ENCODE data around the gene SERPINA4. TPM values are rescaled to one million over a fixed set of nuclear protein-coding genes. Genes with fewer than 3 reads are reported as not detected.

The SERPINA4 gene
- total and polyA plus RNA-seq, 9 of the 15 experiments (the other 6 are each of a cell fraction or from before 2014, with no cell fraction given): not detected

GRCh38 chr14:94538070-94538740 is 23.0 kb upstream of the SERPINA4 start:
- no peaks in the 10 kb centered on the region for H3K36me3 ChIP-seq (ENCODE audit: control insufficient read depth, insufficient read depth, low read length)
- no peak overlapping the region for H3K9ac ChIP-seq (ENCODE audit: insufficient read depth in 1 of 2, low read depth in 2 of 2, low read length in 2 of 2)
- peaks cover 0 to 6% of the 10 kb centered on the region in 2 experiments; a peak in 2 of 5 replicates for H3K27me3 ChIP-seq (ENCODE audit: control insufficient read depth in 2 of 2, insufficient read depth in 2 of 2, low read length in 2 of 2)
- FAIRE-seq (no peak), ATAC-seq (no peak), DNase-seq (ENCODE audit: extremely low read depth in 1 of 4, low spot score in 3 of 4) (no peak)
- intact Hi-C loops (cut with micrococcal nuclease) (no loop called here), in situ Hi-C loops (cut with MboI) (no loop called here)
- no peak overlapping the region for H2AFZ ChIP-seq (ENCODE audit: low read depth, low read length)
- WGBS (ENCODE audit: insufficient coverage, low coverage, missing lambda C conversion rate): 2% methylated on average over 6 of the region's 6 CpGs
- H3K4me3 ChIP-seq: no peak overlapping the region
- H3K9me1 ChIP-seq (ENCODE audit: control insufficient read depth, insufficient read depth, low read length): no peaks in the 10 kb centered on the region
- no peaks in the 10 kb centered on the region for H3K9me3 ChIP-seq (replicated peaks; ENCODE audit: control insufficient read depth, insufficient read depth, low read depth, low read length)
- no TSS peak for BruUV-seq (replicated peaks)
- TF ChIP-seq GATA2 (CRISPR knock-in tag; IDR thresholded peaks at IDR 0.05) (no peak), TFAP4 (CRISPR knock-in tag; IDR thresholded peaks at IDR 0.05; ENCODE audit: borderline replicate concordance) (no peak), FOXA3 (CRISPR knock-in tag; conservative IDR thresholded peaks at IDR 0.05 in 1 of 2, IDR thresholded peaks at IDR 0.05 in 1 of 2) (no peak), KAT2B (IDR thresholded peaks at IDR 0.05; ENCODE audit: low read depth, low read length) (no peak), ZNF274 (IDR thresholded peaks at IDR 0.05; ENCODE audit: borderline replicate concordance, low read depth, low read length) (no peak), MCM7 (IDR thresholded peaks at IDR 0.05) (no peak)
- TF ChIP-seq, protein P1, sequence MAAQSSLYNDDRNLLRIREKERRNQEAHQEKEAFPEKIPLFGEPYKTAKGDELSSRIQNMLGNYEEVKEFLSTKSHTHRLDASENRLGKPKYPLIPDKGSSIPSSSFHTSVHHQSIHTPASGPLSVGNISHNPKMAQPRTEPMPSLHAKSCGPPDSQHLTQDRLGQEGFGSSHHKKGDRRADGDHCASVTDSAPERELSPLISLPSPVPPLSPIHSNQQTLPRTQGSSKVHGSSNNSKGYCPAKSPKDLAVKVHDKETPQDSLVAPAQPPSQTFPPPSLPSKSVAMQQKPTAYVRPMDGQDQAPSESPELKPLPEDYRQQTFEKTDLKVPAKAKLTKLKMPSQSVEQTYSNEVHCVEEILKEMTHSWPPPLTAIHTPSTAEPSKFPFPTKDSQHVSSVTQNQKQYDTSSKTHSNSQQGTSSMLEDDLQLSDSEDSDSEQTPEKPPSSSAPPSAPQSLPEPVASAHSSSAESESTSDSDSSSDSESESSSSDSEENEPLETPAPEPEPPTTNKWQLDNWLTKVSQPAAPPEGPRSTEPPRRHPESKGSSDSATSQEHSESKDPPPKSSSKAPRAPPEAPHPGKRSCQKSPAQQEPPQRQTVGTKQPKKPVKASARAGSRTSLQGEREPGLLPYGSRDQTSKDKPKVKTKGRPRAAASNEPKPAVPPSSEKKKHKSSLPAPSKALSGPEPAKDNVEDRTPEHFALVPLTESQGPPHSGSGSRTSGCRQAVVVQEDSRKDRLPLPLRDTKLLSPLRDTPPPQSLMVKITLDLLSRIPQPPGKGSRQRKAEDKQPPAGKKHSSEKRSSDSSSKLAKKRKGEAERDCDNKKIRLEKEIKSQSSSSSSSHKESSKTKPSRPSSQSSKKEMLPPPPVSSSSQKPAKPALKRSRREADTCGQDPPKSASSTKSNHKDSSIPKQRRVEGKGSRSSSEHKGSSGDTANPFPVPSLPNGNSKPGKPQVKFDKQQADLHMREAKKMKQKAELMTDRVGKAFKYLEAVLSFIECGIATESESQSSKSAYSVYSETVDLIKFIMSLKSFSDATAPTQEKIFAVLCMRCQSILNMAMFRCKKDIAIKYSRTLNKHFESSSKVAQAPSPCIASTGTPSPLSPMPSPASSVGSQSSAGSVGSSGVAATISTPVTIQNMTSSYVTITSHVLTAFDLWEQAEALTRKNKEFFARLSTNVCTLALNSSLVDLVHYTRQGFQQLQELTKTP (IDR thresholded peaks at IDR 0.05; ENCODE audit: low read depth in 1 of 2, partially characterized antibody in 2 of 2): no peak
- TF ChIP-seq, protein P2, sequence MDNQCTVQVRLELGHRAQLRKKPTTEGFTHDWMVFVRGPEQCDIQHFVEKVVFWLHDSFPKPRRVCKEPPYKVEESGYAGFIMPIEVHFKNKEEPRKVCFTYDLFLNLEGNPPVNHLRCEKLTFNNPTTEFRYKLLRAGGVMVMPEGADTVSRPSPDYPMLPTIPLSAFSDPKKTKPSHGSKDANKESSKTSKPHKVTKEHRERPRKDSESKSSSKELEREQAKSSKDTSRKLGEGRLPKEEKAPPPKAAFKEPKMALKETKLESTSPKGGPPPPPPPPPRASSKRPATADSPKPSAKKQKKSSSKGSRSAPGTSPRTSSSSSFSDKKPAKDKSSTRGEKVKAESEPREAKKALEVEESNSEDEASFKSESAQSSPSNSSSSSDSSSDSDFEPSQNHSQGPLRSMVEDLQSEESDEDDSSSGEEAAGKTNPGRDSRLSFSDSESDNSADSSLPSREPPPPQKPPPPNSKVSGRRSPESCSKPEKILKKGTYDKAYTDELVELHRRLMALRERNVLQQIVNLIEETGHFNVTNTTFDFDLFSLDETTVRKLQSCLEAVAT (IDR thresholded peaks at IDR 0.05): no peak
- no peaks in the 10 kb centered on the region for H3K79me2 ChIP-seq (ENCODE audit: control insufficient read depth, insufficient read depth, low read length)
- H3K4me1 ChIP-seq (replicated peaks in 1 of 2; ENCODE audit: control insufficient read depth in 2 of 2, insufficient read depth in 2 of 2, low read length in 2 of 2): no peaks in the 10 kb centered on the region
- H3K4me2 ChIP-seq (ENCODE audit: insufficient read depth, low read length): no peak overlapping the region
- H4K20me1 ChIP-seq (replicated peaks; ENCODE audit: control insufficient read depth, insufficient read depth, low read length): no peaks in the 10 kb centered on the region
- CTCF ChIA-PET (ENCODE audit: low intra/inter-chr PET ratio): no interaction called here
- POLR2A ChIA-PET: no interaction called here
- no peak overlapping the region for H3K27ac ChIP-seq (ENCODE audit: extremely low read depth, low read depth, low read length)
